T-helper 2 cell treated with Interferon-gamma antibody and Interleukin-4, amounts not matched to agents 100 ng/mL and 5 ng/mL, for 36 hours (primary cell): ENCODE data around the gene CFAP65. TPM values are rescaled to one million over a fixed set of nuclear protein-coding genes. Genes with fewer than 3 reads are reported as not detected.

ENCODE experiments used
- intact Hi-C: fragments of 100-400 bp; cut with micrococcal nuclease; formaldehyde crosslinking; loops from one replicate; pipeline ENCODE4 v1.15.1; 2023
- total RNA-seq: library from RNA; stranded (reverse); gene quantifications from 2 replicates; pipeline ENCODE4 v1.2.3, GENCODE V29; 2022

The CFAP65 gene
- total RNA-seq, 1 donor from 2014 or later, result not detected

- intact Hi-C loops, result no loop called here
Measured at GRCh38 chr2:219031005-219031738, 10.1 kb downstream of the CFAP65 start.

GRCh38 chr2:219030177-219030940, 11.0 kb downstream of the CFAP65 start:
- intact Hi-C loops, result no loop called here

- intact Hi-C loops, result loop anchor here (1.0 kb wide), 1 partner anchor 126 kb away; no protein-coding TSS in a partner anchor
Measured at GRCh38 chr2:219029829-219030165, 11.5 kb downstream of the CFAP65 start.

GRCh38 chr2:219028996-219029828, 12.1 kb downstream of the CFAP65 start:
- intact Hi-C loops, result loop anchor here (1.0 kb wide), 1 partner anchor 126 kb away; no protein-coding TSS in a partner anchor

- intact Hi-C loops, result no loop called here
Measured at GRCh38 chr2:219028141-219028540, 13.2 kb downstream of the CFAP65 start.

GRCh38 chr2:219027511-219028055, 13.7 kb downstream of the CFAP65 start:
- intact Hi-C loops, result no loop called here

- intact Hi-C loops, result no loop called here
Measured at GRCh38 chr2:219026946-219027345, 14.4 kb downstream of the CFAP65 start.

GRCh38 chr2:219025637-219026585, 15.4 kb downstream of the CFAP65 start:
- intact Hi-C loops, result no loop called here

GRCh38 chr2:219024059-219024458, 17.3 kb downstream of the CFAP65 start:
- intact Hi-C loops, result no loop called here

GRCh38 chr2:219023045-219023605, 18.2 kb downstream of the CFAP65 start:
- intact Hi-C loops, result no loop called here

- intact Hi-C loops, result no loop called here
Measured at GRCh38 chr2:219022616-219023015, 18.7 kb downstream of the CFAP65 start.

GRCh38 chr2:219022041-219022440, 19.3 kb downstream of the CFAP65 start:
- intact Hi-C loops, result no loop called here

GRCh38 chr2:219021591-219021990, 19.7 kb downstream of the CFAP65 start:
- intact Hi-C loops, result no loop called here

- intact Hi-C loops, result no loop called here
Measured at GRCh38 chr2:219020604-219021365, 20.5 kb downstream of the CFAP65 start.

- intact Hi-C loops, result no loop called here
Measured at GRCh38 chr2:219019436-219019835, 21.9 kb downstream of the CFAP65 start.

GRCh38 chr2:219018726-219019125, 22.6 kb downstream of the CFAP65 start:
- intact Hi-C loops, result no loop called here

- intact Hi-C loops, result no loop called here
Measured at GRCh38 chr2:219018286-219018685, 23.0 kb downstream of the CFAP65 start.

- intact Hi-C loops, result no loop called here
Measured at GRCh38 chr2:219017201-219017931, 23.9 kb downstream of the CFAP65 start.

GRCh38 chr2:219016721-219017120, 24.6 kb downstream of the CFAP65 start:
- intact Hi-C loops, result no loop called here
